B cell (primary cell): Measurements from ENCODE around the gene ZFPM1. TPM values are rescaled to one million over a fixed set of nuclear protein-coding genes. Genes with fewer than 3 reads are reported as not detected.
A peak's percentile ranks its signal among the peaks of the same experiment; 100 is the strongest.

Source experiments
- ATAC-seq: fragments of 200-7000 bp; cut with Tn5 transposase; one replicate; pipeline ENCODE4 v1.10.0; 2021; ENCODE audit warnings: low read depth, mild to moderate bottlenecking, moderate number of reproducible peaks, moderate library complexity
- CTCF ChIA-PET: fragments of 350-600 bp; sonication (Branson Sonifier 250); formaldehyde crosslinking; loops from one replicate; lab custom pipeline; 2021; ENCODE audit warnings: antibody characterized with exemption, inconsistent platforms; lab: Charles Lee
- POLR2A ChIA-PET: fragments of 350-600 bp; sonication (Branson Sonifier 250); formaldehyde crosslinking; loops from one replicate; lab custom pipeline; 2021; ENCODE audit warnings: antibody characterized with exemption; lab: Charles Lee
- DNase-seq: peaks from one replicate; pipeline ENCODE4 v3.0.0; 2013
- H2AFZ ChIP-seq: 2 replicates; pipeline ENCODE4 v1.6.1; 2012; ENCODE audit warnings: mild to moderate bottlenecking, low read depth, low read length; ENCODE audit not compliant: insufficient read depth, poor library complexity, severe bottlenecking
- H3K27ac ChIP-seq, 2 donors: 1 replicate in 1 of 2; 2 replicates in 1 of 2; pipeline ENCODE4 v1.5.1; 2012 to 2013; ENCODE audit warnings: low read length in 2 of 2, mild to moderate bottlenecking in 2 of 2, moderate library complexity in 1 of 2
- H3K27me3 ChIP-seq, 4 experiments: fragments of 200-600 bp in 1 of 4; sonication (generic) in 1 of 4; replicated peaks in 1 of 4; 1 replicate in 2 of 4; 2 replicates in 2 of 4; pipeline versions ENCODE4 v1.6.1 to v1.7.0; 2013 to 2016; ENCODE audit warnings: low read length in 3 of 4, mild to moderate bottlenecking in 2 of 4, mixed read lengths in 1 of 4, moderate library complexity in 1 of 4; ENCODE audit not compliant: insufficient read depth in 4 of 4, control insufficient read depth in 3 of 4; ENCODE audit errors: control extremely low read depth in 1 of 4
- H3K36me3 ChIP-seq, 2 experiments: replicated peaks in 1 of 2; 1 replicate in 1 of 2; 2 replicates in 1 of 2; pipeline versions ENCODE4 v1.6.1 to v1.7.1; 2013; ENCODE audit warnings: low read length in 1 of 2; ENCODE audit not compliant: insufficient read depth in 2 of 2, control insufficient read depth in 1 of 2; ENCODE audit errors: control extremely low read depth in 1 of 2, extremely low read depth in 1 of 2
- H3K4me1 ChIP-seq, 2 donors: fragments of 200-600 bp in 1 of 2; sonication (generic) in 1 of 2; 1 replicate in 1 of 2; 2 replicates in 1 of 2; pipeline versions ENCODE4 v1.5.1 to v1.6.1; 2013 to 2017; ENCODE audit warnings: low read length in 2 of 2; ENCODE audit not compliant: control insufficient read depth in 2 of 2, insufficient read depth in 2 of 2
- H3K4me2 ChIP-seq: replicated peaks from 2 replicates; pipeline ENCODE3; 2012; ENCODE audit warnings: mild to moderate bottlenecking, low read depth, low read length; ENCODE audit not compliant: poor library complexity, severe bottlenecking
- H3K4me3 ChIP-seq, 5 experiments: fragments of 200-600 bp in 1 of 5; sonication (generic) in 1 of 5; 1 replicate in 3 of 5; 2 replicates in 2 of 5; pipeline versions ENCODE4 v1.5.1 to v1.7.0; 2011 to 2016; ENCODE audit warnings: low read length in 4 of 5, mild to moderate bottlenecking in 4 of 5, low read depth in 2 of 5, control low read depth in 1 of 5, moderate library complexity in 1 of 5; ENCODE audit not compliant: insufficient read depth in 1 of 5; ENCODE audit errors: control extremely low read depth in 1 of 5, extremely low read depth in 1 of 5
- H3K79me2 ChIP-seq: fragments of 200-600 bp; sonication (generic); one replicate; pipeline ENCODE4 v1.6.0; 2016; ENCODE audit warnings: low read length; ENCODE audit not compliant: control insufficient read depth, insufficient read depth
- H3K9ac ChIP-seq: fragments of 200-600 bp; sonication (generic); 2 replicates; pipeline ENCODE4 v1.6.1; 2017; ENCODE audit warnings: mild to moderate bottlenecking, low read length, moderate library complexity
- H3K9me3 ChIP-seq, 3 donors: one replicate each; pipeline versions ENCODE4 v1.6.1 to v1.7.1; 2013; ENCODE audit warnings: low read length in 2 of 3; ENCODE audit not compliant: control insufficient read depth in 2 of 3, insufficient read depth in 1 of 3; ENCODE audit errors: control extremely low read depth in 1 of 3
- H4K20me1 ChIP-seq: 2 replicates; pipeline ENCODE4 v1.6.0; 2012; ENCODE audit warnings: mild to moderate bottlenecking, low read length; ENCODE audit not compliant: insufficient read depth, control insufficient read depth, poor library complexity, severe bottlenecking
- H3K27ac Mint-ChIP-seq: one replicate; pipeline ENCODE4 v1.8.0; 2021; ENCODE audit warnings: mixed read lengths
- H3K27me3 Mint-ChIP-seq: one replicate; pipeline ENCODE4 v1.8.0; 2021; ENCODE audit warnings: mixed read lengths
- H3K4me1 Mint-ChIP-seq: one replicate; pipeline ENCODE4 v1.8.0; 2021; ENCODE audit warnings: mixed read lengths
- H3K4me3 Mint-ChIP-seq: one replicate; pipeline ENCODE4 v1.8.0; 2021; ENCODE audit warnings: mixed read lengths
- H3K9me3 Mint-ChIP-seq: one replicate; pipeline ENCODE4 v1.8.0; 2022; ENCODE audit warnings: mixed read lengths; ENCODE audit not compliant: insufficient read depth
- EZH2 ChIP-seq: IDR thresholded peaks from 2 replicates; pipeline ENCODE4 v1.6.1; 2012; ENCODE audit warnings: borderline replicate concordance, low read depth, mild to moderate bottlenecking, moderate library complexity, low read length; ENCODE audit not compliant: insufficient read depth, poor library complexity, severe bottlenecking
- WGBS: methylation state at CpG from one replicate; pipeline ENCODE4 v1.1.5; 2013; ENCODE audit warnings: missing lambda C conversion rate; ENCODE audit not compliant: insufficient coverage; 5-methylcytosine and 5-hydroxymethylcytosine counted together
- intact Hi-C: fragments of 100-400 bp; cut with micrococcal nuclease; formaldehyde crosslinking; loops from one replicate; pipeline ENCODE4 v1.10.0; 2022
- polyA plus RNA-seq: library from polyadenylated mRNA; depleted of rRNA; stranded (reverse); fragments of >200 nt; gene quantifications from 2 replicates; pipeline ENCODE4 v1.2.3, GENCODE V29; 2012
- total RNA-seq, 2 donors: library from RNA; stranded (reverse); fragments of 120-200 nt in 1 of 2; gene quantifications; 1 replicate in 1 of 2; 2 replicates in 1 of 2; pipeline versions ENCODE4 v1.2.3 to v1.2.4, GENCODE V29; 2013 to 2022
- TF ChIP-seq, protein P1 (sequence below): fragments of 200-600 bp; IDR thresholded peaks from one replicate; pipeline ENCODE4 v1.8.0; 2022; ENCODE audit warnings: antibody characterized with exemption, mild to moderate bottlenecking

Gene ZFPM1
- total and polyA plus RNA-seq, 2 donors (not counting 1 experiment from before 2014, with no cell fraction given), result 4.3 to 34.6 TPM

DNA sequence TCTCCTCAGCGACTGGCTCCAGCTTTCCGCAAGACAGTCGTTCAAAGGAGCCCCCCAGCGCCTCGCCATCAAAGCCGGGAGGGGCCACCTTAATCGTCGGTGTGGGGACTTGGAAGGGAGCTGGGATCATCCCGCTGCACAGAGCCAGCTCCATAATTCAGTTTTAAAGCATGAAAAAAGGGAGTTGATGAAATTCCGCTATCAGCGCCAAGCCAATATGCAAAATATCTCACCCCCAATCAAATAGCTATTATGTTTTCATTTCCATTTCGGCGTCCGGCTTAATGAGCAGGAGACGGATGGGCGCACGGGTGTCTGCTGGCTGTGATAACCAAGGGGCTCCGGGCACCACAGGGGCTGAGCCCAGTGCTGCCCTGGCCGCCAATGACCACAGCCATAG is 27.7 kb downstream of the ZFPM1 start:
- peaks cover 32 to 61% of the 10 kb centered on the region in 2 donors for H3K4me1 ChIP-seq
- 92% methylated on average over 12 of the region's 19 CpGs for WGBS
- intact Hi-C loops, result loop anchor here (1.0 to 5.0 kb wide), 2 partner anchors 39 to 46 kb away; no protein-coding TSS in a partner anchor
- TF ChIP-seq, protein P1, sequence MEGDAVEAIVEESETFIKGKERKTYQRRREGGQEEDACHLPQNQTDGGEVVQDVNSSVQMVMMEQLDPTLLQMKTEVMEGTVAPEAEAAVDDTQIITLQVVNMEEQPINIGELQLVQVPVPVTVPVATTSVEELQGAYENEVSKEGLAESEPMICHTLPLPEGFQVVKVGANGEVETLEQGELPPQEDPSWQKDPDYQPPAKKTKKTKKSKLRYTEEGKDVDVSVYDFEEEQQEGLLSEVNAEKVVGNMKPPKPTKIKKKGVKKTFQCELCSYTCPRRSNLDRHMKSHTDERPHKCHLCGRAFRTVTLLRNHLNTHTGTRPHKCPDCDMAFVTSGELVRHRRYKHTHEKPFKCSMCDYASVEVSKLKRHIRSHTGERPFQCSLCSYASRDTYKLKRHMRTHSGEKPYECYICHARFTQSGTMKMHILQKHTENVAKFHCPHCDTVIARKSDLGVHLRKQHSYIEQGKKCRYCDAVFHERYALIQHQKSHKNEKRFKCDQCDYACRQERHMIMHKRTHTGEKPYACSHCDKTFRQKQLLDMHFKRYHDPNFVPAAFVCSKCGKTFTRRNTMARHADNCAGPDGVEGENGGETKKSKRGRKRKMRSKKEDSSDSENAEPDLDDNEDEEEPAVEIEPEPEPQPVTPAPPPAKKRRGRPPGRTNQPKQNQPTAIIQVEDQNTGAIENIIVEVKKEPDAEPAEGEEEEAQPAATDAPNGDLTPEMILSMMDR, result no peak
- no peak for TF ChIP-seq EZH2
- H3K27me3 Mint-ChIP-seq, result no peaks in the 10 kb centered on the region
- H3K79me2 ChIP-seq, result peaks cover 25% of the 10 kb centered on the region
- H3K9me3 Mint-ChIP-seq, result no peaks in the 10 kb centered on the region
- ATAC-seq (no peak), DNase-seq (no peak)
- peak overlapping the region; percentile 26 for H3K27ac Mint-ChIP-seq
- peak overlapping the region in 1 of 5 experiments; percentile 53 for H3K4me3 ChIP-seq
- no peak overlapping the region for H3K9ac ChIP-seq
- POLR2A ChIA-PET, result interaction anchor here (1.3 to 2.1 kb wide), 2 partner anchors 23 to 26 kb away, joined by 3 to 7 read pairs; no protein-coding TSS in a partner anchor
- H3K4me3 Mint-ChIP-seq, result peak overlapping the region; percentile 32
- H3K27ac ChIP-seq, result peak overlapping the region in 1 of 2 donors; percentile 67
- H3K4me1 Mint-ChIP-seq, result peaks cover 49% of the 10 kb centered on the region
- no peak overlapping the region for H2AFZ ChIP-seq
- peak overlapping the region; percentile 85 for H3K4me2 ChIP-seq
- H4K20me1 ChIP-seq, result peaks cover 58% of the 10 kb centered on the region
- CTCF ChIA-PET, result interaction anchor here (1.2 to 2.1 kb wide), 4 partner anchors 14 to 34 kb away, joined by 3 to 6 read pairs (median 4); partner anchors contain the start of gene ZFPM1
- no peaks in the 10 kb centered on the region for H3K36me3 ChIP-seq
- H3K9me3 ChIP-seq, result no peaks in the 10 kb centered on the region
- H3K27me3 ChIP-seq, result no peaks in the 10 kb centered on the region

DNA sequence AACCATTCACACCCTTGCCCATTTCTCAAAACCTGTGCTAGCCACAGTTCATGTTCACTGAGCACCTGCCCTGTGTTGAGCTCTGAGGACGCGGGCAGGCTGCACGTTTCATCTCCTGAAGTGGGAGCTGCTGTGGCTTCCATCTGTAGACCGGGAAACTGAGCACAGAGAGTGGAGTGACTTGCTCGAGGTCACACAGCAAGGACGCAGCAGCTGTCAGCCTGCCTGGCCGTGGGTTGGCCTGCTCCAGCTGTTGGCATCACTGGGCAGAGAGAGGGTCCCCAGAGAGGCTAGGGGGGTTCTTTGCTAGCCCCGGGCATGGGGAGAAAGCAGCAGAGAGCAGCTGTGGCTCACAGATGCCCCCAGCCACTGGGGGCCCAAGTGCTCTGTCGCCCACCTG is 28.8 kb downstream of the ZFPM1 start:
- H3K4me1 ChIP-seq, result peaks cover 32 to 60% of the 10 kb centered on the region in 2 donors
- H3K9me3 ChIP-seq, result no peaks in the 10 kb centered on the region
- no peaks in the 10 kb centered on the region for H3K9me3 Mint-ChIP-seq
- H4K20me1 ChIP-seq, result peaks cover 66% of the 10 kb centered on the region
- no peak overlapping the region for H3K4me2 ChIP-seq
- no peak for ATAC-seq
- H3K36me3 ChIP-seq, result peaks cover 0 to 3% of the 10 kb centered on the region in 2 experiments
- peak overlapping the region; percentile 44 for H3K4me3 Mint-ChIP-seq
- 59% methylated on average over 7 of the region's 9 CpGs for WGBS
- H3K79me2 ChIP-seq, result peaks cover 34% of the 10 kb centered on the region
- intact Hi-C loops, result loop anchor here (5.0 kb wide), 1 partner anchor 40 kb away; no protein-coding TSS in a partner anchor
- H3K27me3 ChIP-seq, result no peaks in the 10 kb centered on the region
- TF ChIP-seq EZH2, result no peak
- TF ChIP-seq, protein P1, result no peak
- H3K27ac ChIP-seq, result no peak overlapping the region
- no peak overlapping the region for H3K9ac ChIP-seq
- H3K27me3 Mint-ChIP-seq, result no peaks in the 10 kb centered on the region
- H3K4me3 ChIP-seq, result no peak overlapping the region
- H3K4me1 Mint-ChIP-seq, result peaks cover 47% of the 10 kb centered on the region
- ChIA-PET CTCF (interaction anchor here (0.8 to 1.2 kb wide), 2 partner anchors 26 to 35 kb away, joined by 3 read pairs; no protein-coding TSS in a partner anchor), POLR2A (no interaction called here)
- DNase-seq, result no peak
- H3K27ac Mint-ChIP-seq, result peak overlapping the region; percentile 64
- no peak overlapping the region for H2AFZ ChIP-seq
